CD4-positive, alpha-beta T cell treated with Interleukin-6 for 4 hours (primary cell): Measurements from ENCODE around the gene SFSWAP.
"Not testable (repeated sequence)": the region's sequence is repeated elsewhere in the genome, so short reads cannot be mapped to it uniquely, and the experiment has no call there.

Experiments used
- DNase-seq: peaks from one replicate; pipeline ENCODE4 v3.0.0-alpha.2; 2020; ENCODE audit warnings: mixed read lengths

The SFSWAP gene

GRCh38 chr12:131680392-131681256 lies 30.3 kb upstream of the SFSWAP start:
- DNase-seq, result not testable (repeated sequence)

GRCh38 chr12:131681257-131681620 lies 29.7 kb upstream of the SFSWAP start:
- no peak for DNase-seq

- peak; percentile 85 for DNase-seq
These were observed 29.0 kb upstream of the SFSWAP start for GRCh38 chr12:131681746-131682509.

- DNase-seq, result peak; percentile 3
These were observed 28.4 kb upstream of the SFSWAP start for GRCh38 chr12:131682510-131682895.

- DNase-seq, result no peak
These were observed 27.4 kb upstream of the SFSWAP start for GRCh38 chr12:131683266-131684014.

GRCh38 chr12:131684015-131684725 lies 26.7 kb upstream of the SFSWAP start:
- no peak for DNase-seq

GRCh38 chr12:131687346-131688125 lies 23.4 kb upstream of the SFSWAP start:
- DNase-seq, result no peak

- DNase-seq, result no peak
These were observed 22.6 kb upstream of the SFSWAP start for GRCh38 chr12:131688131-131688844.

GRCh38 chr12:131688845-131689154 lies 22.1 kb upstream of the SFSWAP start:
- no peak for DNase-seq

- no peak for DNase-seq
These were observed 20.6 kb upstream of the SFSWAP start for GRCh38 chr12:131690320-131690719.

GRCh38 chr12:131692431-131692830 lies 18.5 kb upstream of the SFSWAP start:
- no peak for DNase-seq

- DNase-seq, result no peak
These were observed 17.7 kb upstream of the SFSWAP start for GRCh38 chr12:131693149-131693548.

GRCh38 chr12:131694116-131694838 lies 16.6 kb upstream of the SFSWAP start:
- no peak for DNase-seq

- no peak for DNase-seq
These were observed 14.9 kb upstream of the SFSWAP start for GRCh38 chr12:131695968-131696367.

- no peak for DNase-seq
These were observed 12.6 kb upstream of the SFSWAP start for GRCh38 chr12:131698286-131698685.

GRCh38 chr12:131699434-131699833 lies 11.5 kb upstream of the SFSWAP start:
- no peak for DNase-seq

- DNase-seq, result no peak
These were observed 10.6 kb upstream of the SFSWAP start for GRCh38 chr12:131700271-131700670.

- no peak for DNase-seq
These were observed 9.0 kb upstream of the SFSWAP start for GRCh38 chr12:131701705-131702572.

- DNase-seq, result no peak
These were observed 8.4 kb upstream of the SFSWAP start for GRCh38 chr12:131702573-131702877.

GRCh38 chr12:131703161-131703560 lies 7.7 kb upstream of the SFSWAP start:
- DNase-seq, result no peak
